ENCODE data around the gene PIBF1.

GRCh38 chr13:73001971-73002370 lies 220.0 kb downstream of the PIBF1 start:
- no peak for TF ChIP-seq EZH2 (IDR thresholded peaks at IDR 0.05)
- TF ChIP-seq CTCF (IDR thresholded peaks at IDR 0.05) = no peak
- no peak for TF ChIP-seq EZH2phosphoT487 (IDR thresholded peaks at IDR 0.05)
